K562 (cell line): ENCODE data around the gene CISTR. TPM values are rescaled to one million over a fixed set of nuclear protein-coding genes. Genes with fewer than 3 reads are reported as not detected.

Experiments
- E2F3 ChIP-seq: fragments of 250-450 bp; sonication (Bioruptor Pico); IDR thresholded peaks from 2 replicates; pipeline ENCODE4 v1.4.0; 2020; ENCODE audit warnings: mild to moderate bottlenecking
- ETV1 ChIP-seq: fragments of 450-650 bp; conservative IDR thresholded peaks from 2 replicates; pipeline ENCODE4 v1.6.1; 2016; ENCODE audit warnings: missing genetic modification characterization, control low read depth, low read depth, missing compliant biosample characterization
- MAFK ChIP-seq: IDR thresholded peaks from 2 replicates; pipeline ENCODE4 v1.6.1; 2011; ENCODE audit warnings: low read length, improper control_type of control experiment
- NR1H2 ChIP-seq: sonication (generic); formaldehyde crosslinking; IDR thresholded peaks from 2 replicates; pipeline ENCODE4 v1.4.0; 2020; ENCODE audit warnings: mild to moderate bottlenecking, missing genetic modification reagents
- TEAD1 ChIP-seq, 2 experiments: fragments of 450-650 bp in 1 of 2; sonication (generic) in 1 of 2; formaldehyde crosslinking; IDR thresholded peaks; 2 replicates each; pipeline versions ENCODE4 v1.4.0 to v1.8.0; 2020 to 2022; ENCODE audit warnings: mild to moderate bottlenecking in 2 of 2, missing genetic modification reagents in 1 of 2
- ZBTB17 ChIP-seq: fragments of 450-650 bp; formaldehyde crosslinking; IDR thresholded peaks from 2 replicates; pipeline ENCODE4 v1.4.0; 2020; ENCODE audit warnings: mild to moderate bottlenecking
- ZNF212 ChIP-seq: fragments of 450-650 bp; formaldehyde crosslinking; IDR thresholded peaks from 2 replicates; pipeline ENCODE4 v1.4.0; 2020; ENCODE audit warnings: mild to moderate bottlenecking
- polyA plus RNA-seq, 8 experiments: library from polyadenylated mRNA; depleted of rRNA in 4 of 8; stranded (reverse) in 5 of 8; unstranded in 3 of 8; fragments of >200 nt; fragmentation: Nextera tagmentation in 2 of 8; fragmentation: Illumina TruSeq in 1 of 8; extraction: Ambion mirVana in 2 of 8; extraction: Trizol in 1 of 8; gene quantifications; 2 replicates each; pipeline versions ENCODE4 v1.2.1 to v1.2.3, GENCODE V29; 2011 to 2014; ENCODE audit warnings: inconsistent platforms in 1 of 8, missing spikeins in 1 of 8
- total RNA-seq, 7 experiments: library from RNA; depleted of rRNA in 6 of 7; stranded (reverse); fragments of >200 nt in 6 of 7; fragmentation: Illumina TruSeq in 2 of 7; extraction: Trizol in 2 of 7; gene quantifications; 2 replicates each; pipeline versions ENCODE4 v1.2.1 to v1.2.3, GENCODE V29; 2011 to 2021; ENCODE audit warnings: low replicate concordance in 1 of 7
- TF ChIP-seq, protein P1 (sequence below): fragments of 450-650 bp; IDR thresholded peaks from 2 replicates; pipeline ENCODE4 v1.6.1; 2016; ENCODE audit warnings: low read depth
- TF ChIP-seq, protein P2 (sequence below), 2 experiments: fragments of 450-650 bp; conservative IDR thresholded peaks; 2 replicates each; pipeline ENCODE4 v1.6.1; 2017; ENCODE audit warnings: mild to moderate bottlenecking in 2 of 2, moderate library complexity in 2 of 2

CISTR gene
- total and polyA plus RNA-seq, 9 of the 15 experiments (the other 6 are each of a cell fraction or from before 2014, with no cell fraction given), result not detected

DNA sequence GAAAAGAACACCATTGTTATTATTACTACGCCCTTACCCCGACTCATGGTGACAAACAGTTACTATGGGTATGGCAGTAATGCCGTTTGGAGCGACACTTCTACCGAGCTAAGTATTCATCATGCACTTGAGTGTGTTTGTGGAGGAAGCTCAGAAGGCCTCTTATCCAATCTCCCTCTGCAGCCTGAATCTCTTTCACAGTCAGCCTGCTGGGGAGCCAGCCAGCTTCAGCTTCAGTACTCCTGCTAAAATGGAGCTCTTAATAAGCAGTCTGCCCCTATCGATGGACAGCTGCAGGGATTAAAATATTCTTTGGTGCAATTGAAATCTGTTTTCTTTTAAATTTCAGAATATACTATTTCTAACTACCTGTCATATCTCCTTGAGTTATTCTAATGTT lies 51.2 kb downstream of the CISTR start (continued):
- TF ChIP-seq, protein P1, sequence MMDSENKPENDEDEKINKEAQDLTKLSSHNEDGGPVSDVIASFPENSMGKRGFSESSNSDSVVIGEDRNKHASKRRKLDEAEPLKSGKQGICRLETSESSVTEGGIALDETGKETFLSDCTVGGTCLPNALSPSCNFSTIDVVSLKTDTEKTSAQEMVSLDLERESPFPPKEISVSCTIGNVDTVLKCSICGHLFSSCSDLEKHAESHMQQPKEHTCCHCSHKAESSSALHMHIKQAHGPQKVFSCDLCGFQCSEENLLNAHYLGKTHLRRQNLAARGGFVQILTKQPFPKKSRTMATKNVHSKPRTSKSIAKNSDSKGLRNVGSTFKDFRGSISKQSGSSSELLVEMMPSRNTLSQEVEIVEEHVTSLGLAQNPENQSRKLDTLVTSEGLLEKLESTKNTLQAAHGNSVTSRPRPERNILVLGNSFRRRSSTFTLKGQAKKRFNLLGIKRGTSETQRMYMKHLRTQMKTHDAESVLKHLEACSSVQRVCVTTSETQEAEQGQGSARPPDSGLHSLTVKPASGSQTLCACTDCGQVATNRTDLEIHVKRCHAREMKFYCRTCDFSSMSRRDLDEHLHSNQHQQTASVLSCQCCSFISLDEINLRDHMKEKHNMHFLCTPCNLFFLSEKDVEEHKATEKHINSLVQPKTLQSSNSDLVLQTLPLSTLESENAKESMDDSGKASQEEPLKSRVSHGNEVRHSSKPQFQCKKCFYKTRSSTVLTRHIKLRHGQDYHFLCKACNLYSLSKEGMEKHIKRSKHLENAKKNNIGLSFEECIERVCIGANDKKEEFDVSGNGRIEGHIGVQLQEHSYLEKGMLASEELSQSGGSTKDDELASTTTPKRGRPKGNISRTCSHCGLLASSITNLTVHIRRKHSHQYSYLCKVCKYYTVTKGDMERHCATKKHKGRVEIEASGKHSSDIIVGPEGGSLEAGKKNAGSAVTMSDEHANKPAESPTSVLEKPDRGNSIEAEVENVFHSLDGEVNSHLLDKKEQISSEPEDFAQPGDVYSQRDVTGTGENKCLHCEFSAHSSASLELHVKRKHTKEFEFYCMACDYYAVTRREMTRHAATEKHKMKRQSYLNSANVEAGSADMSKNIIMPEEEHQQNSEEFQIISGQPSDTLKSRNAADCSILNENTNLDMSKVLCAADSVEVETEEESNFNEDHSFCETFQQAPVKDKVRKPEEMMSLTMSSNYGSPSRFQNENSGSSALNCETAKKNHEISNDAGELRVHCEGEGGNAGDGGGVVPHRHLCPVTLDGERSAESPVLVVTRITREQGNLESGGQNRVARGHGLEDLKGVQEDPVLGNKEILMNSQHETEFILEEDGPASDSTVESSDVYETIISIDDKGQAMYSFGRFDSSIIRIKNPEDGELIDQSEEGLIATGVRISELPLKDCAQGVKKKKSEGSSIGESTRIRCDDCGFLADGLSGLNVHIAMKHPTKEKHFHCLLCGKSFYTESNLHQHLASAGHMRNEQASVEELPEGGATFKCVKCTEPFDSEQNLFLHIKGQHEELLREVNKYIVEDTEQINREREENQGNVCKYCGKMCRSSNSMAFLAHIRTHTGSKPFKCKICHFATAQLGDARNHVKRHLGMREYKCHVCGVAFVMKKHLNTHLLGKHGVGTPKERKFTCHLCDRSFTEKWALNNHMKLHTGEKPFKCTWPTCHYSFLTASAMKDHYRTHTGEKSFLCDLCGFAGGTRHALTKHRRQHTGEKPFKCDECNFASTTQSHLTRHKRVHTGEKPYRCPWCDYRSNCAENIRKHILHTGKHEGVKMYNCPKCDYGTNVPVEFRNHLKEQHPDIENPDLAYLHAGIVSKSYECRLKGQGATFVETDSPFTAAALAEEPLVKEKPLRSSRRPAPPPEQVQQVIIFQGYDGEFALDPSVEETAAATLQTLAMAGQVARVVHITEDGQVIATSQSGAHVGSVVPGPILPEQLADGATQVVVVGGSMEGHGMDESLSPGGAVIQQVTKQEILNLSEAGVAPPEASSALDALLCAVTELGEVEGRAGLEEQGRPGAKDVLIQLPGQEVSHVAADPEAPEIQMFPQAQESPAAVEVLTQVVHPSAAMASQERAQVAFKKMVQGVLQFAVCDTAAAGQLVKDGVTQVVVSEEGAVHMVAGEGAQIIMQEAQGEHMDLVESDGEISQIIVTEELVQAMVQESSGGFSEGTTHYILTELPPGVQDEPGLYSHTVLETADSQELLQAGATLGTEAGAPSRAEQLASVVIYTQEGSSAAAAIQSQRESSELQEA, result no peak
- TF ChIP-seq ETV1, result no peak
- no peak for TF ChIP-seq MAFK
- no peak for TF ChIP-seq ZNF212 (CRISPR knock-in tag)
- TF ChIP-seq, protein P2, sequence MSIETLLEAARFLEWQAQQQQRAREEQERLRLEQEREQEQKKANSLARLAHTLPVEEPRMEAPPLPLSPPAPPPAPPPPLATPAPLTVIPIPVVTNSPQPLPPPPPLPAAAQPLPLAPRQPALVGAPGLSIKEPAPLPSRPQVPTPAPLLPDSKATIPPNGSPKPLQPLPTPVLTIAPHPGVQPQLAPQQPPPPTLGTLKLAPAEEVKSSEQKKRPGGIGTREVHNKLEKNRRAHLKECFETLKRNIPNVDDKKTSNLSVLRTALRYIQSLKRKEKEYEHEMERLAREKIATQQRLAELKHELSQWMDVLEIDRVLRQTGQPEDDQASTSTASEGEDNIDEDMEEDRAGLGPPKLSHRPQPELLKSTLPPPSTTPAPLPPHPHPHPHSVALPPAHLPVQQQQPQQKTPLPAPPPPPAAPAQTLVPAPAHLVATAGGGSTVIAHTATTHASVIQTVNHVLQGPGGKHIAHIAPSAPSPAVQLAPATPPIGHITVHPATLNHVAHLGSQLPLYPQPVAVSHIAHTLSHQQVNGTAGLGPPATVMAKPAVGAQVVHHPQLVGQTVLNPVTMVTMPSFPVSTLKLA (conservative IDR thresholded peaks at IDR 0.05), result no peak
- no peak for TF ChIP-seq NR1H2 (CRISPR knock-in tag)
- TF ChIP-seq E2F3 (CRISPR knock-in tag), result no peak
- TF ChIP-seq ZBTB17, result no peak
- TF ChIP-seq TEAD1 (CRISPR knock-in tag; IDR thresholded peaks at IDR 0.05), result no peak
